ENCODE measurements around the gene ARID5B.

The ARID5B gene

DNA sequence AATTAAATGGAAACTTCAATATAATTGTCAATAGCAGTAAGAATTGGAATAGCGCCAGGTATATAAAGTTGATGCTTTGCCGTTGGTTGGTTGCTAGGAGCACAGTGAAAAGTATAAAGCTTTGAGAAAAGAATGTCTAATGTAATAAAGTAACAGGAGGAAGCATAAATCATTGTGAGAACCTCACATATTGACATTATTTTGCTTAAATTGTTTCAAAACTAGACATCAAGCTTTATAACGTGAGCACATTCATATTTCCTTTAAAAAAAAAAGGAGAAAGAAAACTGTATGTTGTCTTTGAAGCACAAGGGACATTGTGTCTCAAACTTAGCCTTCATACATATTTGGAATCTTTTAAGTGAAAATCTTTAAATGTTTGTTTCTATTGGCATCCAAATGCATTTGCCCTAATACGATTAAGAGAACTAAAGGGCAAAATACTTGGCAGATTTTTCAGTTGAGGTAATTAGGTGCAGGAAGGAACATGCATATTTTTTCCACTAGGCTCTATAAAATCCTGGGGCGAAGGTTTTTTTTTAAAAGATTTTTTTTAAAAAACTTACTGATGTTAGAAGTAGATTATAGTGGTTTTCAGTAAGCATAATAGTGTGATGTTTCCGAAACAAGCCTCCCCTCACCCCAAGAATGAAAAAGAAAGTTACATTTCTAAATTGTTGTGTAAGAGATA, 92.4 kb downstream of the ARID5B start:
- DNase-seq, result no peak

DNA sequence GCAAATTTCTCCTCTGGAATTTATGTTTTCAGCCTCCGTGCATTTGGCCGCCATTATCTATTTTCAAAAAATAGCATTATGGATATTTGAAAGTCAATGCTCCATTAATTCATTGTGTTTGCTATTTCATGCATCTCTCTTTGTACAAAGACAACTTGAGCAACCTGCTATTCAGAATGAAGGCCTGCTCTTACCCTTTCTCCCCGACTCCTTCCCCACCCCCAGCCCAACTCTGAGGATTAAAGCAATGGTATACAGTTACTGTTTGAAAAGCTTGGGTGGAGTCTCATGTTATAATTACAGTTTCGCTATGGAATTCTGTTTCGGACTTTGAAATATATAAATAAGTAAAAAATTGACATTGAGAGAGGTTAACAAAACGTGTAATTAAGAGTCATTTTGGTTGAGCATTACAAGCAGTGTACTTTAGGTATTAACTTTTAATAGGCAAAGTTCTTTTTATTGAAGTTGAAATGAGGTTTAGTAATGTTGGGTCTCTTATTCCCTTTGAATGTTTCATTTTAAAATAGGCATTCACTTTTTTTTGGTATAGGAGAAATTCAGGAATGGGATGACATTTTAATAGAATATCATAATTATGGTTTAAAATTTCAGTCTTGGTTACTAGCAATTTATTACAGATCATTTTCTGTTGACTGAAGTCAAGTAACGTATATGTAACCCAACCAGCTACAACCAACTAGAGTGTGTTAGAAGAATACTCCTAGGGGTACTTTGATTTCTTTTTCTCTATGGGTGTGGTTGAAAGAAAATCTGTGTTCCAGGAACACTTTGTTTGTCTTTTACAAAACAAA, 93.1 kb downstream of the ARID5B start:
- DNase-seq, result no peak

DNA sequence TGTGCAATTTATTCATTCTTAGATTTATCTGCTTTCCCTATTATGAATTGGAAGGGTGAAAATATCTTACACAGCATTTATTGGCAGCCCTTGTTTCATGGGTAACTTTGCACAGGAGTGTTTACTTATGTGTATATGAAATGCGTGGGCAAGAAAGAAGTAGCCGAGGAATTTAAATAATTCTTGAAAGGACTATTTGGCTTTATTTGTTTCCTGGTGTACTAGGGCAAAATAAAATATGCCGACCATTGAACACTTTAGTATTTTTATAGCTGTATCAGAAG, 93.7 kb downstream of the ARID5B start:
- no peak for DNase-seq

DNA sequence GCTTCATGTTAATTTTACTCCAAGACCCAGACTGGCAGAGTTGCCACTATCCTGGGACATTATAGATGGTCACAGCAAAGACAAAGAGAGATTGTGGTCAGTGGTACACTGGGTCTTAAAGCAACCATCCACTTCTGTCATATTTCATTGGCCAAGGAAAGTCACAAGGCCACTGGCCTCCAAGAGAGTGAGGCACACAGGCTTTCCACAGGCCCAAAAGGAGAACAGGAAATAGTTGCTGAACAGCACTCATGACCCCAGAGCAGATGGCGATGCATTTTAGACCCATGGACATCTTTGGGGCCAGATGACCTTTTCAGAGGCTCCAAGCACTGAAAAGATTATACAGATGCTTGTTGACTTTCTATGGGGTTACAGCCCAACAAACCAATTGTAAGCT, 97.4 kb downstream of the ARID5B start:
- DNase-seq, result no peak

DNA sequence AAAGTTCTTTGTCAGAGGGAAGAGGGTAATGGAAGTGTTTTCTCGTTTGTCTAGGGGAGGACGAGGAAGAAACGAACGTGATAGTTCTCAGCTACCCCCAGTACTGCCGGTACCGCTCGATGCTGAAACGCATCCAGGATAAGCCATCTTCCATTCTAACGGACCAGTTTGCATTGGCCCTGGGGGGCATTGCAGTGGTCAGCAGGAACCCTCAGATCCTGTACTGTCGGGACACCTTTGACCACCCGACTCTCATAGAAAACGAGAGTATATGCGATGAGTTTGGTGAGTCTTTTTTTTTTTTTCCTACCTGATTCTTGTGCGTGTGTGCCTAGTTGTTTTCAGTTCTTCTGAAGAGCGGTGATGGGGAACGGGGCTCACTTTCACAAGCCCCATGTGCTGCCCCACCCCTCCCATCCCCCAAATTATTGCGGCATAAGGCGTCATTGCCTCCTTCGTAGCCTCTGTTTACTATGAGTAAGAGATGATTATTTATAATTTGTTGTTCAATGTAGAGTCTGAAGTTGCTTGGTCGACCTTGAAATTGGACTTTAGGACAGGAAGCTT, 98.6 kb downstream of the ARID5B start:
- DNase-seq, result no peak

DNA sequence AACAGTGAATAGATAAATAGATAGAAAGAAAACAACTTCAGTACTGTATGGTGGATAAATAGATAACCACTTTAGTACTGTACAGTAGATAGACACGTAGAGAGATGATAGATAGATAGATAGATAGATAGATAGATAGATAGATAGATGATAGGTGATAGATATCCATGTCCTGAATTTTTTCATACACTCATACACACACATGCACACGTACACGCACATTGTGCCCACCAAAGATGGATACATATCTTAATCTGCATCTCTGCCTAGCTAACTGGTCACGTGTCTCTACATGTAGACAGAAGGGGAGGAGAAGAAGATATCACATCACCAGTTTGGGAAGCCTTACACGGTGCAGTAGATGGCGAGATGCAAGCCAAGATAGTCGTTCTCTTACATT, 99.2 kb downstream of the ARID5B start:
- no peak for DNase-seq

DNA sequence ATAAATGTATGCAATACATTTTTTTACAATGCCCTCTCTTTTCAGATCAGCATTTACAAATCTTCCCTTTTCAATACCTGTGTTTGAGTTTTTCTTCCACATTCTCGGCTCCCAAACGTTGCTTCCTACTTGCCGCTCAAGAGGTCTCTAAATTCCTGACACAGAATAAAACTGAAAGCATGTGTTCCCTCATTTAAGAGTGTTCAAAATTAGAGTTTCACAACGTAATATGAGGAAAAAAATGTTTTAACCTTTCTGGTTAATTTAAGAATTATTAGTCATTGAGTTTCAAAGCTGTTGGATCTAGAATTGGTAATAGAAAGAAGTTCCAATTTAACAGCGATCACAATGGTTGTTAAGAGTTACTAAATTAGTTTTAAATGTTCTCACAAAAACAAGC, 100.4 kb downstream of the ARID5B start:
- DNase-seq, result no peak

DNA sequence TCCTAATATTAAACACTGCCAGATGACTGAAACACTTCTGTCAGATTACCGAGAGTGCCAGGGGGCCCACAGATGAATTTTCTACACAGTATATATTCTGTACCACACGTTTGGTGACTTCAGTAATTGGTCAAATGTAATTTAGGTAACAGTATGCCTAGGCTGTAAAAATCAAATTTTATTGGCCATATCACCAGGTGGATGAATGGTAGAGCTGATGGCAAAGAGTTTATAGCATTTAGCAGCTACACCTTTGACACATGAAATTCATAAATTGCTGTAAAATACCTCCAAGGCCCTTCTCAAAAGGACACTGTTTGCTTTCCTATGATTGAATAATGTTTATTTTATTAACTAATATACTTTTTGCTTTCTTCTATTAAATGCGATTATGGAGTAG, 101.3 kb downstream of the ARID5B start:
- DNase-seq, result no peak

DNA sequence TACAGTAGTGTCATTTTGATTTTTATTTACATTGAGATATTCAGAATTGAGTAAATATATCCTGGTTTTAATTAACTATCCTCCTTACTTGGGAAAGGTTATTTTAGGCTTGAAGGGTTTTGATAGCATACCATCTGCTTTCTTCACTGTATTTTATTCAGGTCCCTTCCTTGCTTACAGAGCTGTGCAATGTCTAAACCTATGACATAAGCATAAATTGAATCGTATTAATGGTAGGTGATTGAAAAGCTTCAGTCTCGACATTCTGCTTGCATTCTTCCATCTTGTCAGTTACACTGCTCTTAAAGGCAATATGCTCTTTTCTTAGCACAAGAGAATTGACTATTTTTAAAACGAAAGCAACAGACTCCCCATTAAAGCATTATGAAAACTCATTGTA, 102.5 kb downstream of the ARID5B start:
- DNase-seq, result no peak

DNA sequence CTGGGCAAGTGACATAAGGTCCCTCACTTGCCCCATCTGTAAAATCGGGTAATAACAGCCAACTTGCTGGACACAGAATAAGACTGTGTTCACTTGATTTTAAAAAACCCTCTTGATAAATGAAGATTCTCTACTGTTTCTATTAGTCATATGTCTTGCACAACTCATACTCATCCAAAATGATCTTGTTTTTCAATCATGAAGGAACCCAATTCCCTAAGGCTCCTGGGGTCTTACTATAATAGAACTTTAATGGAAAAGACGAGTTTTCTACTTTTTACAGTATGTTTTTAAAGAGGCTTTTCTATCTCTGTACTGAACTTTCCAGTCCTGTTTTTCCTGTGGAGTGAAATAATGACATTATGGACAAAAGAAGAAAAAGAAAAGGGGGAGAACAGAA, 103.8 kb downstream of the ARID5B start:
- no peak for DNase-seq

DNA sequence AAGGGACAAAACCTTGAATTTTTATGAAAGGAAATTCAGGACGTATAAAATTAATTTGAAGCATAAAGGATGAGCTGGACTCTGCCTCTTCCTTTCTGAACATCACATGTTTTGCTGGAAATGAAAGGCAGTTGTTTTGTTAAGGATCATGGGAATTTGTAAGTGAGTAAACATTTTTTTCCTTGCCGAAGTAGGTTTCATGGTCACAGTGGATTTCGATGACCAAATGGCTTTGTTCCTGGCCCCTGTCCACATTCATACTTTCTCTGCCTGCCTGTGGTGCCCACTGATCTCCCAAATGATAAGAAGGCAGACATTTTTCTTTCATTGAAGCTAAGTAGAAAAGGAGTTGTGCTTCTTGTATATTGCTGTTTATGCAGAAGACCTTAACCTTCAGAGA, 104.2 kb downstream of the ARID5B start:
- no peak for DNase-seq

DNA sequence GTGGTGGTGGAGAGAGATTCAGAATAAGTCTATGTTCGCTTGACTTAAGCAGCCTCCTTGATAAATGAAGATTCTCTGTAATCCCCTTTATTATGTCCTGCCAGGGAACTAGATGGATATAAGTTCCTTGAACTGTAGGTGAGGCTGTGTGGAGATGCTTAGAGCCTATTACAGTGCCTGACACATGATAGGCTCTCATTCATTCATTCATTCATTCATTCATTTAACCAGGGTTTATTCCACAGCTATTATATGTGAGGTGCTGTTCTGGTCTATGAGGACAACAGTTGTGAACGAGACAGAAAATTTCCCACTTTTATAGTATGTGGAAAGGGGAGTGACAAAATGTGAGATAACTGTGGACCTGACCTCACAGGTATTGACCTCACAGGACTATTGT, 105.6 kb downstream of the ARID5B start:
- no peak for DNase-seq

DNA sequence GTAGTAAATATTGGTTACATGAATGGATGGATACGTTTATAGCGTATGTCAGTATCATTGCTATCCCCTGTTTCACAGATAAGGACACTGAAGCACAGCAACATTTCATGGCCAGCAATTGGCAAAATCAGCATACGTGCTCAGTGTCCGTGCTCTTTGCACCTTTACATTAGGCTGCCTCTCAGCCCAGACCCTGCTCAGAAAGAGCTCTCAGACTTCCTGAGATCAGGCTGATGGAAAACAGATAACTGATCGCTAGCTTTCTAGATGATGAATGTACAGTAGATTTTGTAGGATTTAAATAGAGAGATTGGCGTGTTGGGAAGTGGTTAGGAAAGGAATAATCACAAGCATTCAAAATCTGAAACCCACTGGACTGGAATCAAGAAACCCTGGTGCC, 106.7 kb downstream of the ARID5B start:
- no peak for DNase-seq

DNA sequence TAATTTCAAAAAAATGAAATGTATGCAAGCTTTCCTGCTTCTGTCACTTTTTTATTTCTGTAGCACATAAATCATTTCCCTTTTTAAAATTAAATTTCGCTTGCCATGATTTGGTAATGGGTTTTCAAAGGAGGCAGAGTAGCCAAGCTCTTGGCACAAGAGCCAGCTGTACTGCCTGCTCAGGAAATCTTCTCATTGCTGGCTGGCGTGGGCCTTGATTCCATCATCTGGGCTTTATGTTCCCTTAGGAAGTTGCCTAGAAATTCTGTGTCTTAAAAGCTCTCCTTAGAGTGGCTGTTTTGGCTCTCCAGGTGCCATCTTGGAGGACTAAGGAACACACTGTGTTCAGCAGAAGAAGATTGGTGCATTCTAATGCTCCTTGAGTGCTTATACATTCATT, 107.4 kb downstream of the ARID5B start:
- no peak for DNase-seq

DNA sequence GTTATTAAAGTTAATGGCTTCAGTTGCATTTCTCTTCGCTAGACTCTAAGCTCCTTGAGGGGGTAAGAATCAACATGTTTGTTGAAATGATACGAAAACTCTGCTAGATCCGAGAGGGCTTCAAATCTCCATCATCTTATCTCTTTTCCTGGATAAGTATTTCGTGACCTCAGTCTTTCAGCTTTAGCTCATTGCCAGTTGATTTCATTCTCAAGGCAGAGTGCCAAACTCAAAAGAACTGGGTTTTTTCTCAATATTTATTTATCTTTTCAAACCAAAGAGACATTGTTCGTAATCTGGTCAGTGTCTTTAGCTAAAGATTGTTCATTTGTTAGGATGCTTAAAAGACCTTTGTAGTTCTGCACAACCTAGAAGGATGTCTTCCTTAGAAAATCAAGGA, 108.9 kb downstream of the ARID5B start:
- DNase-seq, result no peak

DNA sequence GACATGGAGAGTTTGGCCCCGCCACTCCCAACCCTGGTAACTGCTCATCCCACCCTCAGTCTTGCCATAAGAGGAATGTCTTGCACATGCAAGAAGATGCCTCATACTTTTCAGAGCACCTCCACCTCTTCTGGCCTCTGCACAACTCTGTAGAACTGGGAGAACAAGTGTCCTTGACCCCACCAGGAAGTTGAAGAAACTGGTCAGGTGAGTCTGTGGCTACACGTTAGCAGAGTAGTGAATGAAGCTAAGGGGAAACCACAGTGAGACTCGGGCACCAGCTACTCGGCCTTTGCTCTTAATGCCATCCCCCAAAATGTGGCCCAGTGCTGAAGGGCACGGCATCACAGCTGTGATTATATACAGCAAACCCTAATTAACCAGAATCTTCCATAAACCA, 110.1 kb downstream of the ARID5B start:
- no peak for DNase-seq

DNA sequence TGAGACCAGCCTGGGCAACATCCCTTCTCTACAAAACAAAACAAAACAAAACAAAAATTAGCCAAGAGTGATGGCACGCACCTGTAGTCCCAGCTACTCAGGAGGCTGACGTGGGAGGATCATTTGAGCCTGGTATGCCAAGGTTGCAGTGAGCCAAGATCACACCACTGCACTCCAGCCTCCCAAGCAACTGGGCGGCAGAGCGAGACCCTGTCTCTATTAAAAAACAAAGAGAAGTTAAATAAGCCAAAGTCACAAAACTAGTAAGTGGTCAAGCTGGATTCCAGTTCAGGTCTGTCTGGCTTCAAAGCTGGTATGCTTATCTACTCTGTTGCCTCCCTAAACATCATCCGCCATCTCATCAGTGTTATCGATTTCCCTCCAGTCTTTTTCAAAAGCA, 110.8 kb downstream of the ARID5B start:
- no peak for DNase-seq

DNA sequence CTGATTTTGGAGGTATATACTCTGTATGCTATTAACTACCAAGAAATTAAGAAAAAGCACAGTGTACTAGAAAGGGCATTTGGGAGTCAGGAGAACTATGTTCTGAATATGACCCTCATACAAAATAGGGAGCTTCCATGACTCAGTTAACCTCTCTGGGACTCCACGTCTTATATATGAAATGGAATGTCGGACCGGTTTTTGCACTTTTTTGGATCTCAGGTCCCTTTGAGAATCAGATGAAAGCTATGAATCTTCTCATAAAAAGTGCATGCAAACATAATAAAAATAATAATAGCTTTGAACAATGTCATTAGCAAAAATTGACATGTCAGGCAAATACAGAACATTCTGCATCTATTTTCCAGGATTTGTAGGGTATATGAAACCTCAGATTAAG, 113.0 kb downstream of the ARID5B start:
- no peak for DNase-seq

DNA sequence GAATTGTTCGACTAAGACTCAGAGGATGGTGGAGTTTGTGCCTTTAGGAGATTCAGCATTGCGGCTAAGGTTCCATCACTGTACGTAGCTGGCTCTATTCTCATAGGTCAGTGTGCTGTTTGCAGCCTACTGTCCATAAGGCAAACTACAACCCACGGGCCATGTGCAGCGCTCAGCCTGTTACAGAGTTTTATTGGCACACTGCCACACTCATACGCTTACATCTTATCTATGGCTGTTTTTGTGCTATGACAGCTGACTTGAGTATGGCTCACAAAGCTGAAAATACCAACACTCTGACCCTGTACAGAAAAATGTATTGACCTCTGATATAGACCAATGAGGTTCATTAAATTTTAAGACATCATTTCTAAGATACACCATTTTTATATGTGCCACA, 114.5 kb downstream of the ARID5B start:
- DNase-seq, result no peak

DNA sequence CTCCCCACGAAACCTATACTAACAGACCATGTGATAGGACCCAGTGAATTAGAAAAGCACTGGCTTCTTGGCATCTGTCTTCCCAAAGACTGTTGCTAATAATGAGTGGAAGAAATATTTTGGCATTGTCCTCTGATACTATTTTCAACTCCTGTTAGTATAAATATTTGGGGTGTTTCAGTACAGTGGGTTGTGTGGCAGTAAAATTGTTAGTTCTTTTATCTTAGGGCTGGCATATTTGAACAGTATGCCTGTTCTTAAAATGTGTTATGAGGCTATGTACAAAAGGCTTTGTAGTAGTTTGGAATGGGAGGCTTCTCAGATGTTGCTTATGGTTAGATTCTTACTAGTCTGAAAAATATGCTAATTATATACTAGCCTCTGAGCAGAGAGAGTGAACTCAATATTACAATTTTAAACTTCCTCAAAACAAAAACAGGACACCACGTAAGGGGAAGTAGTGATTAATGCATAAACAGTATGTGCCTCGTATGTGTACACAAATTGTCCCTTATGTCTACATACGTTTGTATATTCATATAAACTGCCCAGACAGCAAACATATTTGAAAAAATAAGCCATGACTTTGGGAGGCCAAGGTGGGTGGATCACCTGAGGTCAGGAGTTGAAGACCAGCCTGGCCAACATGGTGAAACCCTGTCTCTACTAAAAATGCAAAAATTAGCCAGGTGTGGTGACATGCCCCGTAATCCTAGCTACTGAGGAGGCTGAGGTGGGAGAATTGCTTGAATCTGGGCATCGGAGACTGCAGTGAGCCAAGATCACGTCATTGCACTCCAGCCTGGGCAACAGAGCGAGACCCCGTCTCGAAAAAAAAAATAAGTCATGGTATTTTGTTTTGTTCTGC, 115.4 kb downstream of the ARID5B start:
- DNase-seq, result no peak

DNA sequence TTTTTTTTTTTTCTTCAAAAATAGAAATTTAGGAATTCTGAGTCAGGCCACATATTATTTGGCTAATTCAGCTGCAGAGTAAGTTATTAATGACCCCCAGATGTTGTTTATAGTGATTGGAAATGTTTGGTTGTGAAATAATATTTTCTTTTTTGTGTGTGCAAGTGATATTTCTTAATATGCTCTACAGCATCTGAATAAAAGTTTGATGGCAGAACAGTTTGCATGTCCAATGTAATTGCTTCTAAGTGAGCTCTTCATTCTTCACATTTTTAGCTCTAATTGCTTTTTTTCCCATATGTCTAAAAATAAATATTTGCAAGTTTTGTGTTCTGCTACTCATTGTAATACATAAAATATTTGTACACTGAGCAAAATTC, 116.0 kb downstream of the ARID5B start:
- DNase-seq, result no peak

DNA sequence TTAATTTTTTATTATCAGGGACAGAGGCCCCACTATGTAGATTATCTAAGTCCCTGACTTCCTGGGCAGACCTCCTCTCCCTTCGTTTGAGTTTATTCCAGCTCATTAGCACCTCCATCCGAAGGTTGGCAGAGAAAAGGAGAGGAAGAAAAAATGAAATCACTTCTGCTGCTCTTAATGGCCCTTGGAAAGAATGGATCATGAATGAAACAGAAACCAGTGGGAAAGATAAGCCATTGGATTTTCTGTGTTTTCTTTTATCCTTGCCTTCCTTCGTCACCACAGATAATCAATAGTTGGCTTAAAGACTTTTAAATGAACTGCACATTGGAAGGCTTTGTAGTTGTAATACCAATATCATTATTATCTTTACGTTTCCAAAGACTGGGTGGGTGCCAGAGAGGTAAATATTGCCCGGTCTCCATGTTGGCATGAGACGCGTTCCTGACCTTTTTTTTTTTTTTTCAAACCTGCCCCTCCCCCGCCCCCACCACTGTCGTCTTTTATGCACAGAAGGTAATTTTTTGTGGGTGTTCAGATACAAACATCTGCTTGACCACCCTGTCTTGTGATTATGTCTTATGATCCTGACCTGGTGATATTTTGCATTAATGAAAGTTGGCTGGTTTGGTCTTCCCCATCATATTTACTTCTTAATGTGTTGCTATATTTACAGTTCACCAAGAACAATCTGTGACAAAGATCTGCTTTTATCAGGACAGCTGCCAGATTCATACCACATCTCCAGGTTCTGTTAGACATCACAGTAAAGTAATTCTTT, 116.8 kb downstream of the ARID5B start:
- DNase-seq, result no peak
